ENCODE measurements around the gene MRPL21.

Gene MRPL21

DNA sequence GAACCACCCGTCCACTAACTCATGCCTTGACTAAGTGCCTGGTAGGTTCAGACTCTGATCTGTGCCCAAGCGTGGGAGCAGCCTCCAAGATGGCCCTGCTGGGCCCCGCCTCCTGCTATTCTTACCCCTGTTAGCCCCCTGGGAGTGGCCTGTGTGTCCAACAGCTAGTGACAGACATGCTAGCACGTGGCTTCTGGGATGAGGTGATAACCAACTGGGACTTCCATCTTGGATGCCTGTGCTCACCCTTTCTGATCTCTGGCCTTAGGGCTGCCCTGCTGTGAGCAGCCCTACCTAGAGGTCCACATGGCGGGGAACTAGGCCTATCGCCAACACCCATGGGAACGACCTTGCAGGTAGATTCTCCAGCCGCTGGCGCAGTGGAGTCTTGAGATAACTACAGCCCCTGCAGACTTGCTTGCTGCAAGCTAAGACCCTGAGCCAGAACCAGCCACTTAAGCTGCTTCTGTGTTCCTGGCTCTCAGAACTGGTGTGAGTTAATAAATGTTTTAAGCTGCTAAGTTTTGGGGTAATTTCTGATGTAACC is 2.7 kb downstream of the MRPL21 start:
- no peak for DNase-seq
- Histone ChIP-seq H3K36me3 (peaks cover 31% of the 10 kb centered on the region), H3K4me3 (ENCODE audit: low read depth, low read length) (no peak overlapping the region), H3K9me3 (ENCODE audit: severe bottlenecking) (no peaks in the 10 kb centered on the region), H3K27ac (no peak overlapping the region), H3K27me3 (ENCODE audit: insufficient read depth, low read depth, severe bottlenecking) (no peaks in the 10 kb centered on the region)
- no peak for TF ChIP-seq CTCF (IDR thresholded peaks at IDR 0.05; ENCODE audit: low read depth, low read length)

DNA sequence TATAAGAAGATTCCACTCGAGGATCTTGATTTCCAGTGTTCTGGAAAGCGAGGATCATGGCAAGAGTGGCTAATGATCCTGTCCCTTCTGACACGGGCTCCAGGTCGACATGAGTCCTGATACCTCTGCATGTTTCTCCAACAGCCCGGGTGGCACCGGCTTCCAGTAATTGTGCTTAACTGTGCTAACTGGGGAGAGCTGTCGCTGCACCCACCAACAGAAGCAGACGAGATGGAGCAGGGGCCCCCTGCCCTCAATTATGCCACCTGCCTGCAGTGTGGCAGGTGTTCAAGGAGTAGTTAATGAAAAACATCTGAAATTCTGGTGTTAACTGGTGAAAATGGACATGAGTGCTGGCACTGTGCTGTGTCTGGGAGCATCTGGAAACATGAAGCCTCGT is 6.2 kb downstream of the MRPL21 start:
- H3K9me3 ChIP-seq (ENCODE audit: severe bottlenecking), result no peaks in the 10 kb centered on the region
- H3K36me3 ChIP-seq, result peaks cover 64% of the 10 kb centered on the region
- H3K4me3 ChIP-seq (ENCODE audit: low read depth, low read length), result no peak overlapping the region
- no peaks in the 10 kb centered on the region for H3K27me3 ChIP-seq (ENCODE audit: insufficient read depth, low read depth, severe bottlenecking)
- H3K27ac ChIP-seq, result no peak overlapping the region
- no peak for DNase-seq
- TF ChIP-seq CTCF (IDR thresholded peaks at IDR 0.05; ENCODE audit: low read depth, low read length), result no peak

DNA sequence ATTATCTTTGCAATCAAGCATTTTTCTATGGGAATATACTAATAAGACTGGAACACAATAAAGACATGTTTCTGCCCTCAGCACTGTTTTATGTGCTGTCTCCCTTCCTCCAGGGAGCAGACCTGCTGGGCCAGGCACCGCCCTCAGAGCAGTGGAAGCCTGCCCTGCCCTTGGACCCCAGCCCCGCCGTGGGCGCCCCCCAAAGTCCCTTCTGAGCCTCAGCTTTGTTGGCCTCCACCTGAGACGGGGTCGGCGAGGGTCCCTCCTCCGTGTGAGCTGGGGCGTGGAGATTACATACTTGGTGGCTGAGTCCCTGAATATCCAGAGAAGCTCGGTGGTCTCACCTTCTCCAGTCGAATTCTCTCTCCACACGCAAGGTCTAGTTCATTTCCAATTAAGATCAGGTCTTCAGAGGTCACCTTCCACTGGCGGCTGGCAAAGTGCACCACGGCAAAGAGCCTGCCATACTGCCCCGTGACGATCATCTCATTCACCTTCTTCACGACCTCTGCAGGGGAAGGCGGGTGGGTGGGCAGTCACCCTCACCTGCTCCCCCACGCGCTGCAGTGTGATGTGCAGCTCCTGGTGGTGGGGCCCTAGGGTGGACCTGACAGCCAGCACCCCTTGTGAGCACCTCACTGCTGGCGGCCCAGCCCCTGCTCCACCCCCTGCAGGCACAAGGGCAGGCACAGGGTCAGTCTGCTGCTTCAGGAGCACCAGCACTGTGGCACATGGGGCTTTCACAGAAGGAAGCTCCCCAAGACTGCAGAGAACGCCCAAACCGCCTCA is 7.3 kb downstream of the MRPL21 start:
- no peak overlapping the region for H3K4me3 ChIP-seq (ENCODE audit: low read depth, low read length)
- TF ChIP-seq CTCF (IDR thresholded peaks at IDR 0.05; ENCODE audit: low read depth, low read length), result no peak
- H3K27me3 ChIP-seq (ENCODE audit: insufficient read depth, low read depth, severe bottlenecking), result no peaks in the 10 kb centered on the region
- H3K36me3 ChIP-seq, result peaks cover 68% of the 10 kb centered on the region
- no peak for DNase-seq
- H3K27ac ChIP-seq, result no peak overlapping the region
- no peaks in the 10 kb centered on the region for H3K9me3 ChIP-seq (ENCODE audit: severe bottlenecking)

GRCh38 chr11:68893282-68893681 is 10.3 kb downstream of the MRPL21 start:
- DNase-seq, result no peak
- Histone ChIP-seq H3K27ac (no peak overlapping the region), H3K4me3 (ENCODE audit: low read depth, low read length) (no peak overlapping the region), H3K9me3 (ENCODE audit: severe bottlenecking) (no peaks in the 10 kb centered on the region), H3K36me3 (peaks cover 73% of the 10 kb centered on the region), H3K27me3 (ENCODE audit: insufficient read depth, low read depth, severe bottlenecking) (no peaks in the 10 kb centered on the region)
- no peak for TF ChIP-seq CTCF (IDR thresholded peaks at IDR 0.05; ENCODE audit: low read depth, low read length)

GRCh38 chr11:68892576-68892975 is 11.1 kb downstream of the MRPL21 start:
- TF ChIP-seq CTCF (IDR thresholded peaks at IDR 0.05; ENCODE audit: low read depth, low read length), result no peak
- Histone ChIP-seq H3K27ac (no peak overlapping the region), H3K36me3 (peaks cover 70% of the 10 kb centered on the region), H3K4me3 (ENCODE audit: low read depth, low read length) (no peak overlapping the region), H3K9me3 (ENCODE audit: severe bottlenecking) (no peaks in the 10 kb centered on the region), H3K27me3 (ENCODE audit: insufficient read depth, low read depth, severe bottlenecking) (no peaks in the 10 kb centered on the region)
- no peak for DNase-seq
